Mucosa of descending colon (tissue), 3 donors: ENCODE measurements around the gene PAFAH1B1. TPM values are rescaled to one million over a fixed set of nuclear protein-coding genes. Genes with fewer than 3 reads are reported as not detected.

Experiments used
- ATAC-seq: fragments of 200-7000 bp; cut with Tn5 transposase; one replicate; pipeline ENCODE4 v1.9.1; 2020; ENCODE audit warnings: mild to moderate bottlenecking, moderate library complexity
- DNase-seq, 3 donors: peaks; one replicate each; pipeline ENCODE4 v3.0.0-alpha.2; 2020
- H3K36me3 ChIP-seq: fragments of 200-600 bp; one replicate; pipeline ENCODE4 v1.8.0; 2021; ENCODE audit warnings: low read depth, mild to moderate bottlenecking
- H3K4me1 ChIP-seq: fragments of 200-600 bp; one replicate; pipeline ENCODE4 v1.8.0; 2021; ENCODE audit warnings: low read depth, mild to moderate bottlenecking
- H3K4me3 ChIP-seq: fragments of 200-600 bp; one replicate; pipeline ENCODE4 v1.8.0; 2021; ENCODE audit warnings: mild to moderate bottlenecking
- H3K9me3 ChIP-seq: fragments of 200-600 bp; one replicate; pipeline ENCODE4 v1.8.0; 2021; ENCODE audit warnings: mild to moderate bottlenecking
- intact Hi-C, 2 donors: fragments of 100-400 bp; cut with DNase I in 1 of 2; cut with micrococcal nuclease in 1 of 2; formaldehyde crosslinking; loops; one replicate each; pipeline versions ENCODE4 v1.11.0 to v1.11.1; 2022; cut with DNase I, micrococcal nuclease
- total RNA-seq, 3 donors: library from RNA; stranded (reverse); fragmentation: NEBNext Ultra II Directional in 2 of 3; extraction: Animal tissue kit (Norgen Biotek cat#: 25700) in 2 of 3; gene quantifications; one replicate each; pipeline versions ENCODE4 v1.2.1 to v1.2.4, GENCODE V29; 2021 to 2023
- TF ChIP-seq, protein P1 (sequence below): fragments of 200-600 bp; IDR thresholded peaks from one replicate; pipeline ENCODE4 v1.8.0; 2022; ENCODE audit warnings: antibody characterized with exemption, mild to moderate bottlenecking
- donor health status: DM: no; HTN: no; CAD: no; lungs with moderate emphysema.
- donor health status: DM: no; HTN: no; CAD: no.
- donor health status: DM: no; HTN: yes; CAD: no.

Gene PAFAH1B1
- total RNA-seq, 3 donors from 2014 or later: 108 to 142 (median 112) TPM

DNA sequence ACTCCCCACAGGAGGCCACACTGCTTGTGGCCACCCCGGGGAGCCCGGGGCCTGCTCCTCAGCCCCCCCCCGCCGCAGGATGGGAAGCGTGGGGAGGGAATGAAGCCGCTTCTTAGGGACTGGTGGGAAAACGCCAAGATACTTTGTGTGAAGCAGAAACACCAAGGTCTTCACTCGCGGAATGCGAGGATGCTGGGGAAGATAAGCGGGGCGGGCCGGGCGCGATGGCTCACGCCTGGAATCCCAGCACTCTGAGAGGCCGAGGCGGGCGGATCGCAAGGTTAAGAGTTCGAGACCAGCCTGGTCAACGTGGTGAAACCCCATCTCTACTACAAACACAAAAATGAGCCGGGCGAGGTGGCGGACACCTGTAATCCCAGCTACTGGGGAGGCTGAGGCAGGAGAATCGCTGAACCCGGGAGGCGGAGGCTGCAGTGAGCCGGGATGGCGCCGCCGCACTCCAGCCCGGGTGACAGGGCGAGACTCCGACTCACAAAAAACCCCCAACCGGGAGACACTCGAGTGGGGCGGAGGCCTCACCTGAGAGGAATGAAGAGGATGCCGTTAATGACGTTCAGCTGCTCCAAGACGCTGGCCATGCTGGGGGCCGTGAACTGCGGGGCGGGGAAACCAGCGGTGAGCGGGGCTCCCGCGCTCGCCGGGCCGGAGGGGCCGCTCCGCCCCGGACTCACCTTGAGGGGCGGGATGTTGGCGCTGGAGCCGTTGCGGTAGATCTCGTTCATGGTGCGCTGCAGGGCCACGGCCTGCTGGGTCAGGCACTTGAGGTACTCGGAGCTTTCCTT, 97.8 kb downstream of the PAFAH1B1 start:
- no peak overlapping the region for H3K4me3 ChIP-seq
- no peaks in the 10 kb centered on the region for H3K4me1 ChIP-seq
- DNase-seq (peak in 1 of 3 donors; percentile 24), ATAC-seq (no peak)
- no peaks in the 10 kb centered on the region for H3K9me3 ChIP-seq
- TF ChIP-seq, protein P1, sequence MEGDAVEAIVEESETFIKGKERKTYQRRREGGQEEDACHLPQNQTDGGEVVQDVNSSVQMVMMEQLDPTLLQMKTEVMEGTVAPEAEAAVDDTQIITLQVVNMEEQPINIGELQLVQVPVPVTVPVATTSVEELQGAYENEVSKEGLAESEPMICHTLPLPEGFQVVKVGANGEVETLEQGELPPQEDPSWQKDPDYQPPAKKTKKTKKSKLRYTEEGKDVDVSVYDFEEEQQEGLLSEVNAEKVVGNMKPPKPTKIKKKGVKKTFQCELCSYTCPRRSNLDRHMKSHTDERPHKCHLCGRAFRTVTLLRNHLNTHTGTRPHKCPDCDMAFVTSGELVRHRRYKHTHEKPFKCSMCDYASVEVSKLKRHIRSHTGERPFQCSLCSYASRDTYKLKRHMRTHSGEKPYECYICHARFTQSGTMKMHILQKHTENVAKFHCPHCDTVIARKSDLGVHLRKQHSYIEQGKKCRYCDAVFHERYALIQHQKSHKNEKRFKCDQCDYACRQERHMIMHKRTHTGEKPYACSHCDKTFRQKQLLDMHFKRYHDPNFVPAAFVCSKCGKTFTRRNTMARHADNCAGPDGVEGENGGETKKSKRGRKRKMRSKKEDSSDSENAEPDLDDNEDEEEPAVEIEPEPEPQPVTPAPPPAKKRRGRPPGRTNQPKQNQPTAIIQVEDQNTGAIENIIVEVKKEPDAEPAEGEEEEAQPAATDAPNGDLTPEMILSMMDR: no peak
- intact Hi-C loops: no loop called here
- H3K36me3 ChIP-seq: peaks cover 8% of the 10 kb centered on the region

DNA sequence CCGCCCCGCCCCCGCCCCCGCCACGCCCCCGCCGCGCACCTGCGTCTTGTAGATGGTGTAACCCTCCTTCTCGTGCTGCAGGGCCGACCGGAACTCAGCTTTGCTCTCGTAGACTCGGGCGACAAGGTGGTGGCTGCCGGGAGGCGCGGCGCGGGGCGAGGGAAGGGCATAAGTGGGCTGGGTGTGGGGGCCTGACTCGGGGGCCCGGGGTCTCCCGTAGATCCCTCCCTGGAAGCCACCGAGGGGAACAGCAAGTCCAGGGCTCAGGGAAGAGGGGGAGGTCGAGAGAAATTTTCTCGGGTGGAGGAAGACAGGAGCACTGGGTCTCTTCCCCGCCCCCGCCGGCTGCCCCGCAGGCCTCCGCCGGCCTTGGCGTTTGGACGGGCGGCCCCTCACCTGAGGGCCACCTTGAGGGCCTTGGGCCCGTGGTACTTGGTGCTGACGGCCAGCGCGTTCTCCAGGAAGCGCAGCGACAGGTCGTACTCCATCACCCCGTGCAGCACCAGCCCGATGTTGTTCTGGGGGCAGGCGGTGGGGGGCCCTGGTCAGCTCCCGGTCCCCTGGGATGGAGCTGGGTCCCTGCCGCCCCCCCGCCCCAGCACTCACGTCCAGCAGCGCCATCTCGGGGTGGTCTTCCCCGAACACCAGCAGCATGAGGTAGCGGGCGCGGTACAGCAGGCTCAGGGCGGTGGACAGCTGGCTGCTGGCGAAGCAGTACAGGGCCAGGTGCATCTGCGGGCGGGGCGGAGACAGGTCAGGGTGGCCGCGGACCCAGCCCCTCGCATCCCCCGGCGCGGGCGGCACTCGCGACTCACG, 98.7 kb downstream of the PAFAH1B1 start:
- intact Hi-C loops: no loop called here
- Histone ChIP-seq H3K9me3 (no peaks in the 10 kb centered on the region), H3K4me1 (no peaks in the 10 kb centered on the region), H3K4me3 (no peak overlapping the region), H3K36me3 (peaks cover 12% of the 10 kb centered on the region)
- DNase-seq (peak in 2 of 3 donors; percentile 27 to 53), ATAC-seq (no peak)
- TF ChIP-seq, protein P1: no peak

DNA sequence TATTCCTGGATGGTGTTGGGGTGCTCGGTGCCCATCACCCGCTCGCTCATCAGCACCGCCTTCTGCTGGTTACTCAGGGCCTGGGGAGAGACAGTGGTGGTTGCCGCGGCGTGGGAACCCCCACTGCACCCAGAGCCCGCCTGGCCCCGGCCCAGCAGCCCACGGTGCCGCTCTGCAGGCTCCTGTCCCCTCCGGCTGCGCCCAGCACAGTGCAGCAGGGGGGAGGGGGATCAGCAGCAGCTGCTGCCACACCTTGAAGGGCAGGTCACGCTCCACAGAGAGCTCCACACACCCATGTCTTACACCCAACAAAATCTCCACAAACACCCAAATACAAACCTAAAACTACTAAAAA, 99.3 kb downstream of the PAFAH1B1 start:
- ATAC-seq (no peak), DNase-seq (no peak)
- intact Hi-C loops: no loop called here
- Histone ChIP-seq H3K4me1 (no peaks in the 10 kb centered on the region), H3K4me3 (no peak overlapping the region), H3K9me3 (no peaks in the 10 kb centered on the region), H3K36me3 (peaks cover 12% of the 10 kb centered on the region)
- TF ChIP-seq, protein P1: no peak

GRCh38 chr17:2693561-2694380, 100.3 kb downstream of the PAFAH1B1 start:
- Histone ChIP-seq H3K36me3 (peaks cover 12% of the 10 kb centered on the region), H3K4me3 (no peak overlapping the region), H3K4me1 (no peaks in the 10 kb centered on the region), H3K9me3 (no peaks in the 10 kb centered on the region)
- DNase-seq (peak in 2 of 3 donors; percentile 31 to 49), ATAC-seq (peak; percentile 3)
- TF ChIP-seq, protein P1: no peak
- intact Hi-C loops: no loop called here
